Right renal pelvis (tissue), 4 donors: Measurements from ENCODE around the gene NSFL1C. TPM values are rescaled to one million over a fixed set of nuclear protein-coding genes. Genes with fewer than 3 reads are reported as not detected.
"Not testable (repeated sequence)": the region's sequence is repeated elsewhere in the genome, so short reads cannot be mapped to it uniquely, and the experiment has no call there.

Experiments
- DNase-seq, 4 donors: peaks; one replicate each; pipeline ENCODE4 v3.0.0-alpha.2; 2013; ENCODE audit warnings: low read depth in 4 of 4, low spot score in 3 of 4, missing footprints in 1 of 4
- polyA plus RNA-seq, 4 donors: library from polyadenylated mRNA; unstranded; fragments of 120-200 nt; gene quantifications; one replicate each; pipeline ENCODE4 v1.2.1, GENCODE V29; 2013; ENCODE audit not compliant: insufficient read length in 4 of 4

NSFL1C gene
- polyA plus RNA-seq = 100 to 1,000 TPM in 2 of 4 donors, 10 to 100 TPM in 2; 93.9 to 110 (median 103) TPM

DNA sequence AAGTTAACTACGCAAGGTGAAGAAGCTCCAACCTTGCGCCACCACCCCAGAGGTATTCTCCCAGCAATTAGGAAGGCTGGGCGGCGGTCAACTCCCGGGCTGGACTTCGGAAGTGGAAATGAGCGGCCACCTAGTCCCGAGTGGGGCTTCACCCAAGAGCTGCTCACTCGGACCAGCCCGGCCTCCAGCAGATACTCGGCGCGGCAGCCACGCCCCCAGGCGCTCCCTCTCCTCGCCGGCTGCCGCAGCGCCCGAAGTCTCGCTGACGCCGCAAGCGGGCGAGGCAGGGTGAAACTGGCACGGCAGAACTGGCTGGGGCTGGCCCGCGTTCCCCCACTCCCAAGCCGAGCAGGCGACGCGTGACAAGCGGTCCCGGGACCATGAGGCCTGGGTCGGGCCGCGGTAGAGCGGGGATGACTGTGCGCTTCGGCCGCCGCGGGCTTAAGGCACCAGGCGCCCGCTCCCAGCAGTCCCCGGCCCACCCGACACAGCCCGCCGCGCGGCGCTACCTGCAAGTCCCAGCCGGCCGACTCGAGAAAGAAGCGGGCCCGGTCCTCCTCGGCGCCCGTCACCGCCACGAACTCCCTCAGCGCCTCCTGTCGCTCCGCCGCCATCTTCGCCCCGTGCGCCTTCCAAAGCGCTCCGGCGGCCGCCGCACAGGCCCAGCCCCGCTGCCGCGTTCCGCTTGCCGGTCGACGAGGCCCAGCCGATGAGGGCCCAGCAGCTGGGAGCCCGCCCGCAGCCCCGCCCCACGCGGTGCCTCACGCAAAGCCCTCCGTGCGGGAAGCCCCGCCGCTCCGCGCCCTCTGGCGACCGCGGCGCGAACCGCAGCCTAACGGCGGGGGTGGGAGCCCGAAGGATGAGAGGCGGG, at the start of gene NSFL1C:
Gene NSFL1C (minus strand): TSS at position 639 of the 871 bp plus-strand sequence. CDS start 25 bp downstream, at position 614.
- DNase-seq = peak; percentile 80 to 90 (median 90)

DNA sequence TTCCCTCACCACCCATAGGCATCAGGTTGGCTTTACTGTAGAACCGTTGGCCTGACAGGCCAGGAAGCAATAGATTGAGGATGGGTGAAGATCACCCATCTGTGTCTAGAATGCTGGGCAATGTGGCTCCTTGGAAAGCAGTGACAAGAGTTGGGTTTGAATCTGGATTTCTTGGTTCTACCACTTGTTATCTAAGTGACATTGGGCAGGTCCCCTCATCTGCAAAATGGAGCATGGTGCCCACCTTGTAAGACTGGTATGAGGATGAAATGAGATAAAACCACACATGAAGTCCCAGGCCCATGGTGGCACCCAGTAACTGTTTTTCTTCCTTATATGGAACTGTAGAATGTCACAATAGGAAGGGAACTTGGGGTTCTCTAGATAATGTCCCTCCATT, 47.2 kb upstream of the NSFL1C start:
- DNase-seq = no peak

DNA sequence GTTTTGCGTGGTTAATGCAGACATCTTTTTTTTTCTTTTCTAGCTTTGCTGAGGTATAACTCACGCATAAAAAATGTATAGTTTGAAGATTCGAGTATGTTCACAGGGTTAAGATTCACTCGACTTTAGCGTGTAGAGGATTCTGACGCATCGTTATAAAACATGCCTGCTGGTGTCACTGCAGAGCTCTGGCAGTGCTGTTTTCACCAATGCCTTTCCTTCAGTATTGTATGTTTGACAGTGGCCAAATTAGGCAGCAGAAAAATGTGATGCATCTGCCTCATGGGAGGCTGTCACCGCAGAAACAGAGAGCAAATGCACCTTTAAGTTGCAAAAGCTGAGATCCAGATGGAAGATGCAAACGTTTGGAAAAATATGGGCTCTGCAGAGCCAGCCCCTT, 42.6 kb upstream of the NSFL1C start:
- DNase-seq = no peak

DNA sequence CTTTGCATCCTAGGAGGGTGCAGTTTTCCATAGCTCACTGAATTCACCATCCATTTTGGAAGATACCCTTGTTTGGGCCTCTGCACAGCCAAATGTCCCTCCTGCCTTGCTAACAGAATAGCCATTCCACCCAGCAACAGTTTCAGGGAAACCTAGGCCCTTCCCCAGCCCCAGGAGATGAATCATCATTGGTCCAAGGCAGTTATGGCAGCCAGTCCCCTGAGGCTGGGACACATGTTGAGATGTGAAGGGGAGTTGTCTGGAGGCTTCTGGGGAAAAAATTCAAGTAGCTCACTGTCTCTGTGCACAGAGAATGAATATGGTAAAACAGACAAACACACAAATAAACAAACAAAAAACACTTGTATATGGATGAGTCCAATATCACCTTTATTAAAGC, 41.9 kb upstream of the NSFL1C start:
- DNase-seq = no peak

DNA sequence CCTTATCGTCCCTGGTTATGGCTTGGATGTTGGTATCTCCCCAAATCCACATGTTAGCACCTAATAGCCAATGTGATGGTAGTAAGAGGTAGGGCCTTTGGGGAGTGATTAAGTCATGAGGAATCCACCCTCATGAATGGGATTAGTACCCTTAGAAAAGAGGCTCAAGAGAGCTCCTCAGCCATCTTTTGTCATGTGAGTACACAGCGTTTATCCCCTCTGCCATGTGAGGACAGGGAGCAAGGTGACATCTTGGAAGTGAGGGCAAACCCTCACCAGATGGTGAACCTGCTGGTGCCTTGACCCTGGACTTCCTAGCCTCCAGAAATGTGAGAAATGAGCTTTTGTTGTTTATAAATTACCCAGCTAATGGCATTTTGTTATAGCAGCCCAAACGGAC, 40.6 kb upstream of the NSFL1C start:
- DNase-seq = no peak

DNA sequence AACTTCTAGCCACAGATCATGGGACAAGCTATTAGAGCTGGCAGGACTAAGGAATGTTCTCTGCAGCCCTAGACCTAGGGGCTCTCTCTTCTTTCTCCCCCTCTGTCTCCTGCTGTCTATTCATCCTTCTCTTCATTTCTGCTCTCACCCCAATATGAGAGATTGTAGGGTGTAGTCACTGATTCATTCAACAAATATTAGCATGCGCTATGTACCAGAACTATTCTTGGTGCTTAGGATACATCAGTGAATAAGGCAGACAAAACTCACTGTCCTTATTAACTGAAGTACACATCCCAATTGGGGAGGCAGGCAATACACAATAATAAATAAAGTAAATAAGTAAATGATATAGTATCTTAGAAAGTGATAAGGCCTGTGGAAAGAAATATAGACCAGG, 39.2 kb upstream of the NSFL1C start:
- DNase-seq = no peak

DNA sequence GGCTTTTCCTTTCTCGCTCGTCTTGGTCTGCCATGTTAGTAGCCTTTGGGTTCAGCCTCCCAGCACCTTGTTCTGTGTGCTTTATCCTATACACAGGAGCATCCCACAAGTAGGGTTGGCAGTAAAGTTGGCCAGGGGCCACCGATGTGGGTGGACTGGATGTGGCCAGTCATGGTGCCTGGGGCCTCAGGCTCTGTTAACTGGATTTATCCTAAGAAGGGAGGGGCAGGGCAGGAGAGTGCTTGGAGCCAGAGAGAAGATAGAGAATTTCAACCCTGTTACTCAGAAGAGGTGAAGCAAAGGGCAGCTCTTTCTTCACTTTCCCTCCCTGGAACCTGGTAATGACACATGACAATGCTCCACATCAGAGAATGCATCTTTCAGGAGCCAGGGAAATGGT, 38.7 kb upstream of the NSFL1C start:
- DNase-seq = no peak

DNA sequence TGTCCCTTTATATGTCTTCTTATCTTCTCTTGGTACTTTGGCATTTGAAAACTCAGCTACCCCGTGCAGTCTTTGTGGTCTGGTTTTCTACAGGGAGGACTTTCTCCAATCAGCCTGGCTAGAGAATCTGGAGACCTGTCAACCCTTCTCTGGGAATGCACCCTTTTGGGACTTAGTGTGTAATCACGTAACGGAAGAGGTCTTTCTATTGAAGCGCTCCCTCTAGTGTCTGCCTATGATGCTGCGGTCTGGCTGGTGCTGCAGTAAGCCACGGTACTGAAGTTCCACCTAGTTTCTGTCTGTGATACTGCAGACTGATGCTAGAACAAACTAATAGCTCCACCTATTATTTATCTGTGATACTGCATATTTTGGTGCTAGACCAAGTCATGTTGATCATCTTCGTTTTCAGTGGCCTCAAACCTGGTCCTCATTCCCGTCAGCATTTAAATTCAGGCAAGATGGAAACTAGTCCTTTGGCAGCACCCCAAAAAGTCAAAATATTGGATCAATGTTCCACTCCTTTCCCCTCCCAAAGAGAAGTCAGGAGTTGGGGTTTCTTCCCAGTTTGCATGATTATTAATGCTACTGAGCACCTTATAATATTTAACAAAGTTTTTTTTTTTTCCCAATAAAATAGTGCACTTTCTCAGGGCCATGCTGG, 37.0 kb upstream of the NSFL1C start:
- DNase-seq = peak; percentile 37 to 59 (median 45)

DNA sequence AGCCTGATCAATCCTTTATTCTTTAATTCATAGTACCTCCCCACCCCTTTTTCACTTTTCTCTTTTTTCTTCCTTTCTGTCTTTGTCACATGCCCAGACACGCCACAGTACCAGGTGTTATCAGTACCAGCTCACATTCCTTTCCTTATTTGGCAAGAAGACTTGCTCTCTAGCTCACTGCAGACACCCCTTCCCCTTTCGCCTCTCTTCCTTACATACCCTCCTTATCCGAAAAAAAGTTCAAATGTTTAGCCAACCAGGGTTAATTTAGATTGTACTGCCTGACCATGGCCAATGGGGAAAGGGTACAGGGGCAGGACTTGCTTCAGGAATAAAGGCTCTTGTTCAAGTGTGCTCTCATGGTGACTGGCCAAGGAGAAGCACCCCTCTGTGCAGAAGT, 33.8 kb upstream of the NSFL1C start:
- no peak for DNase-seq

DNA sequence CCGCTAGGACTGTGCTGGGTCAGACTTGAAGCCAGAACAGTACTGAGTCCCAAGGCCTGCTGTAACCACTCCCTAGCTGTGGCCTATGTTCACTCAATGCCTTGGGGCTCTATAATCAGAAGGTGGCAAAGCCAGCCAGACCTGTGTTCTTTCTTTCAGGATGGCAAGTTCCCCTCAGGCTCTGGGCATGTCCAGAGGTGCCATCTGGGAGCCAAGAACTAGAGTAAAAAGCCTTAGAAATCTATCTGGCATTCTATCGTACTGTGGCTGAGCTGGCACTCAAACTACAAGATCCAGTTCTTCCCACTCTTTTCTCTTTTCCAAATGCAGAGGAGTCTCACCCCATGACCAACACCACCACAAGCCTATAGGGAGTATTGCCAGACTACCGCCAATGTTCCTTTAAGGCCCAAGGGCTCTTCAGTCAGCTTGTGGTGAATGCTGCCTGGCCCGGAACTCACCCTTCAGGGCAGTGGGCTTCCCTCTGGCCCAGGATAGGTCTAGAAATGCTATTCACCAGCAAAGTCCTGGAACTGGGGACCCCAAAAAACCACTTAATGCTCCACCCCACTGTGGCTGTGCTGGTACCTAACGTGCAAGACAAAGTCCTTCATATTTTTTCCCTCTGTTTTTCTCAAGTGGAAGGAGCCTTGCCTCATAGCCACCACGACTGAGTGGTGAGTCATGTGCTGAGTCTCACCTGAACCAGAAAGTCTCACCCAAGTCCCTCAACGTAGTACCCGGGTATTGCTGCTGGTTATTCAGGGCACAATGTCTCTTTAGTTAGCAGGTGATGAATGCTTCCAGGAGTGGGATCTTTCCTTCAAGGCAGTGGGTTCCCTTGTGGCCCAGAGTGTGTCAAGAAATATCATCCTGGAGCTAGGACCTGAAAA, 33.1 kb upstream of the NSFL1C start:
- DNase-seq = no peak

DNA sequence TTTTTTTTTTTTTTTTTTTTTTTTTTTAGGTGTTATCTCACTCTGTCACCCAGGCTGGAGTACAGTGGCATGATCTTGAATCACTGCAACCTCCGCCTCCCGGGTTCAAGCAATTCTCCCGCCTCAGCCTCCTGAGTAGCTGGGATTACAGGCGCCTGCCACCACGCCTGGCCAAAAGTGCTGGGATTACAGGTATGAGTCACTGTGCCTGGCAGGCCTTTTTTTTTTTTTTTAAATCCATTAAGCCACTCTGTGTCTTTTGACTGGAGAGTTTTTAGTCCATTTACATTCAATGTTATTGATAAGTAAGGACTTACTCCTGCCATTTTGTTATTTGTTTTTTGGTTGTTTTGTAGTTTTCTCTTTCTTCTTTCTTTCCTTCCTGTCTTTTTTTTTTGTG, 30.7 kb upstream of the NSFL1C start:
- not testable (repeated sequence) for DNase-seq

DNA sequence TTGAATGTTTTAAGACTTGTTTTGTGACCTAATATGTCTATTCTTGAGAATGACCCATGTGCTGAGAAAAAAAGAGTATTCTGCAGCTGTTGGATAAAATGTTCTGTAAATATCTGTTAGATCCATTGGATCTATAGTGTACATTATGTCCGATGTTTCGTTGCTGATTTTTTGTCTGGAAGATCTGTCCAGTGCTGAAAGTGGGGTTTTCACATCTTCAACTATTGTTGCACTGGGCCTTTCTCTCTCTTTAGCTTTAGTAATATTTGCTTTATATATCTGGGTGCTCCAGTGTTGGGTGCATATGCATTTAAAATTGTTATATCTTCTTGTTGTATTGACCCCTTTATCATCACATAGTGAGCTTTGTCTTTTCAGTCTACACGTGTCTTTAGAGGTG, 30.3 kb upstream of the NSFL1C start:
- DNase-seq = no peak

DNA sequence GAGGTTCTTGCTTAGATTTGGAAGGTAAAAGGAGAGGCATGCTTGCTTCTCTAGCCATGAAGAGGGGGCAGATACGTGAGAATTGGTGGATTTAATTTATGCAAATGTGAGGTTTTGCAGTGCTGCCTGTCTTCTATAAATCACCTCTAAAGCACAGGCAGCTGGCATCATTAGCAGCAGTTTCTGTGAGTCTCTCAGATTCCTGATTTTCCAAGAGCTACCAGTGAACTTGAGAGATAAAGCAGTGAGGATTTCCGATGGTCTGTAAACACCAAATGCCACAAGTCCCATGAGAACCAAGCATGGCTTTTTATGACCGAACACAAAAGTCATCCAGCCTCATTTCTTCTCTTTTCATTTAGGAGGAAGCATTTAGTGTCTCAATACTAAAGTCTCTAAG, 27.8 kb upstream of the NSFL1C start:
- no peak for DNase-seq

DNA sequence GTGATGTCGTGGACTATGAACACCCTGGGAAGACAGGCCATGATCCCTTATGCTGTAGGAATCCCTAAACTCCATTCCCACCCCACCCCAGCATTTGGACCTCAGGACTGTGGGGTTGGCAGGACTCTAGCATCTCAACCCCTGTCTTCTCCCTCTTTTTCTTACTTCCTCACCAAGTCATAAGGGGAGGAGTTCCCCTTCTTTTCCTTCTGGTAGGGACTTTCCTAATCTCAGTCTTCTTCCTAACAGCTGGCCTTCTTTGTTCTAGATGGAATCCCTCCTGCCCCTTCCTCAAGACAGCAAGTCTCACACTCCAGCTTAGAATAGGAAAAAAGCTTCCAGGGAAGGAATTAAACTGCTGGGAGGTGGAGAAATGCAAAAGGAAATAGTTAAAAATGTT, 26.9 kb upstream of the NSFL1C start:
- no peak for DNase-seq

DNA sequence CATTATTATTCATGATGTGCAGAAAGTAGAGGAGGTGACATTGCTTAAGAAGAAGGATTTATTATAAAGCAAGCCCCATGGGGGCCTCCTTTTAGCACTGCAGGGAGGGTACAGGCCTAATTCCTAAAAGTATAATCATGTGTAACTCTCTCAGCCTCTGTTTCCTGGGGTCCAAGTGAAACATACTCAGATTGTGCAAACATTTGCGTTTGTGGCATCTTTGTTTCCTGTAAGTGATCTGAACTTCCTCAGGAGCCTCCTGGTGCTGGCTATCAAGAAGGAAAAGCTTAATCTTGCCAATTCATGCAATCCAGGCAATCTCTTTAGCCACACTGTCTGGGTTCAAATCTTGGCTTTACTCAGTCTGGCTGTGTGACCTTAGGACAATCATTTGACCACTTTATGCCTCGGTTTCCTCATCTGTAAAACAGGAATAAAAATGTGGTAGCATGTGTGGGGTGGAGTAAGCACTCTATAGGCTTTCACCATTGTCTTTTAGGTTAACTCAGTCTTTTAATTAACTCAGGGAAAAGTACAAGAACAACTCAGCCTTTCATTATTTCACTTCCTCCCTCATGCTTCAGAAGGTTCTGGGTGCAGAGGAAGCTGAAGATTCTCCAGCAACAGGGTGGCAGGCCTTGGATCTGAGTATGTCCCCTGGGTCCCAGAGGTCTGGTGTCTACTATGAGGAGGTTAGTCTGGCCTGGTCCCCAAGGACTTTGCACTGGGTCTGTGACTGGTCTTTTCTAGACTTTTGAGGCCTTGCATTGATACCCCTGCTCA, 25.4 kb upstream of the NSFL1C start:
- no peak for DNase-seq

DNA sequence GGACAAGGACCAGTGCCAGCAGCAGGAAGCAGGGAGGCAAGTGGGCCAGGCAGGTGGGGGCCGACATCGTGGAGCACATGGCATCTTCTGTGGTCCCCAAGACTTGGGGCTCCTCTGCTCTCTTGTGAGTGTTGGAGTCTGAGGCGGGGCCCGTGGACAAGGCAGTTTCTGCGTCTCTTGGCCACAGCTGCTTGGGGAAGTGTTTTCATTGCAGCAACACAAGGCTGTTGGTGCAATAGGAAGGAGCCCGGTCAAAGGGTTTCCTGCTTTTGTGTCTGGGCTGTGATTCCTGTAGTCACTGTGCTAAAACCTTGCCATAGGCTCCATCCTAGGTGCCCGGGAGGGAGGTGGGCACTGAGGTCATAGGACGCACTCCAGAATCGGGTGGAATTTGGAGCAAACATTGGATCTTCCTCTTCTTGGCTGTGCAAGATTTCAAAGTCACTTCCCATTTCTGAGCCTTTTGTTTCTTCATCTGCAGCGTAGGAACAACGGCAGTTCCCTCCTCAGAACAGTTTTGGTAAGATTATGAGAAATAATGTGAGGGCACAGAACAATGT, 24.7 kb upstream of the NSFL1C start, which contains the start of gene SIRPB2:
Gene SIRPB2 (minus strand): TSS at position 140 of the 560 bp plus-strand sequence. CDS start 61 bp downstream, at position 79.
- no peak for DNase-seq

DNA sequence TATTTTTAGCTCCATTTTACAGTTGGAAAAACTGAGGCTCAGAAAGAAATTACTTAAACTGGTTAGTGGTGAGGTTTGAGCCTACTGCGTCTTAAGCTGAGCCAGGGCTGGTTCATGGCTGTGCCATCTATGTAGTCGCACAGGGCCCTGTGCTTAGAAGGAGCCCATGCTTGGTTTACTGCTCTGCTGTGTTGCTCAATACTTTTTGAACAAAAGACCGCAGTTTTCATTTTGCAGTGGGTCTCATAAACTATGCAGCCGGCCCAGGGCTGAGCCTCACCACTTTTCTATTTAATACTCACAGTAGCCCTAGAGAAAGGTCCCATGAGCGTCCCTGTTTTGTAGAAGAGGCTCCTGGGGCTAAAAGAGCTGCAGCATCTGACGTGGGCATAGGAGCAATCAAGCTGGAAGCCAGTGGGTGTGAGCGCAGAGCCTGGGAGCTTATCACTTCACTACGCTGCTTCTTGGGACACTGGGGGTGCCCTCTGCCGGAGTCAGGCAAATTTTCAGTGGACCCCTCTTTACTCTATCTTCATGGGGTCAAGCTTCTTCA, 24.1 kb upstream of the NSFL1C start:
- no peak for DNase-seq

DNA sequence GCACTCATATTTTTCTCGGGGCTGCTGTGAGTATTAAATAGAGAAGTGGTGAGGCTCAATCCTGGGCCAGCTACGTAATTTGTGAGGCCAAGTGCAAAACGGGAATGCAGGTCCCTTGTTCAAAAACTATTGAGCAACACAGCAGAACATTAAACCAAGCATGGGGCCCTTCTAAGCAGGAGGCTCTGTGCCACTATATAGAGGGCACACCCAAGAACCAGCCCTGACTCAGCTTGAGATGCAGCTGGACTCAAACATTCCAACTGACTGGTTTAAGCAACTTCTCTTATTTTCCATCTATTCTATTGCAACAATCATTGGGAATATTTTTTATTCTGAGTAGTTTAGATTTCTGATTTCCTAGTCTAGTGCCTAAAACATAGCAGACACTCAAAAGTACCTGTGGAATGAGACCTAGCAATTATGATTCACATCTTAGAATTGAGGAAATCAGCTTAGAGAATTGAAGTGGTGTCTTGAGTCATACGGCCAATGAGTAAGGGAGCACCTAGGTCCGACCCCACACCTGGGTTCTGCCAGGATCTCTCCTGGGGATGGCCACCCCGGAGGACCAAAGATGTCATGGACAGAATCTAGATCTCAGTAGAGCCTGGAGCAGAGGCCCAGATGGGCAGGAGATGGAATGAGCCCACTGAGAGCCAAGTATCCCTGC, 23.3 kb upstream of the NSFL1C start:
- no peak for DNase-seq

DNA sequence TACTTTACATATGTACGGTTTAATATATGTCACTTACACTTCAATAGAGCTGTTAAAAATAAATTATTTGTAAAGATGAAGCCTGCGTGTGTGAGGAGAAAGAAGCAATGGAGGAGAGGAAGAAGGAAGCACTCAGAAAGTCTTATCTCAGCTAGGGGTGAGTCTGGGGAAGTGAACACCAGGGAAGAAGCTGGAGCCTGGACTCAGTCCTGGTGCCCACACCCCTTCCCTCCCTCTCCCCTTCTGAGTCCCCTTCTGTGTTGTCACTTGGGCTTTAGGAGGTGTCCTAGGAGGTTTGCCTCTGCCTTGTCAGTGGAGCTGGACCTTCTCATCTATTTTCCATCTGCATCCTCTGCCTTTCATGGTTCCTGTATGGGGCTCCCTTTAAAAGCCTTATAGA, 22.7 kb upstream of the NSFL1C start:
- DNase-seq = no peak
